ENCODE data around the gene MB.

Gene MB

GRCh38 chr22:35609761-35610160, 7.4 kb downstream of the MB start:
- no peaks in the 10 kb centered on the region for H3K9me3 ChIP-seq (ENCODE audit: low read depth, low read length)
- no peak overlapping the region for H3K4me3 ChIP-seq
- TF ChIP-seq FOXP2 (optimal IDR thresholded peaks at IDR 0.05; ENCODE audit: control extremely low read depth, extremely low read length, insufficient read depth) (no peak), EZH2 (IDR thresholded peaks at IDR 0.05) (no peak), POLR2AphosphoS5 (IDR thresholded peaks at IDR 0.05; ENCODE audit: borderline replicate concordance, low read depth, low read length) (no peak)
- no peak overlapping the region for H3K9ac ChIP-seq (ENCODE audit: insufficient read length)
- no peaks in the 10 kb centered on the region for H3K36me3 ChIP-seq (ENCODE audit: insufficient read depth, low read length)
- DNase-seq (ENCODE audit: low read depth, low spot score) = no peak
- no peak overlapping the region for H3K27ac ChIP-seq

DNA sequence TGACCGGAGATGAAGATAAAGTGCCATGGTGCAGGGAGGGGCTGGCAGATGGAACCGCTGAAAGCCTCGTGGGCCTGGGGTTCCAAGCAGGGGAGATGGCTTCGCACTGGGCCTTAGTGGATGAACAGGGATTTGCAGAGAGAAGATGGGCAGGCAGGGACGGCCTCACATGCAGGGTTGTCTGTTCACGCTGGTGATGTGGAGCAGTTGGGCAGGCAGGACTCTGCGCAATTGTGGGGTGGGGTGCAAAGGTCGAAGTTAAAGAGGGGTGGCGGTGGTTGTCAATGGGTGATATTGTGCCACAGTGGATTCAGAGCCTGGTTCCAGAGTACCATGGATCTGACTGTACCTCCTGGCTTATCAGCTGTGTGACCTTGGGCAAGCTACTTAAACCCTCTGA, 7.9 kb downstream of the MB start:
- TF ChIP-seq EZH2 (IDR thresholded peaks at IDR 0.05) (no peak), FOXP2 (optimal IDR thresholded peaks at IDR 0.05; ENCODE audit: control extremely low read depth, extremely low read length, insufficient read depth) (no peak), POLR2AphosphoS5 (IDR thresholded peaks at IDR 0.05; ENCODE audit: borderline replicate concordance, low read depth, low read length) (no peak)

DNA sequence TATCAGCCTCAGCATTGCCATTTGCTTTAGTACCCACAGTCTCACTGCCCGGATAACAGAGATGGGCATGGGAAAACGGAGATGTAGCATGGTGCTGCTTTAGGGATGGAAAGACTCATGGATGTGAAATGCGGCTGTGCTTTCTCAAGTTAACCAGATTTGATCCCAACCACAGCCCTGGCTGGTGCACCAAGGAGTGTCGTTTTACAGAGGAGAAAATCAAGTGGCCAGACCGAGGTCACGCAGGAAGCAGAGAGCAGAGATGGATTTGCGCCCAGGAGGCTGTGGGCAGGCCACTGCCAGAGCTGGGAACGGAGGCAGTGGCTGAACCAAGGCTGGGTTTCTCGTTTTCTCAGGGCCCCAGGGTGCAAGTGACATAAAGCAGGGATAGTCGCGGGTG, 9.0 kb downstream of the MB start:
- Histone ChIP-seq H3K36me3 (ENCODE audit: insufficient read depth, low read length) (no peaks in the 10 kb centered on the region), H3K4me3 (no peak overlapping the region), H3K9me3 (ENCODE audit: low read depth, low read length) (no peaks in the 10 kb centered on the region), H3K27ac (no peak overlapping the region), H3K9ac (ENCODE audit: insufficient read length) (no peak overlapping the region)
- DNase-seq (ENCODE audit: low read depth, low spot score) = no peak
- no peak for TF ChIP-seq POLR2AphosphoS5 (IDR thresholded peaks at IDR 0.05; ENCODE audit: borderline replicate concordance, low read depth, low read length)
- TF ChIP-seq FOXP2 (optimal IDR thresholded peaks at IDR 0.05; ENCODE audit: control extremely low read depth, extremely low read length, insufficient read depth) = no peak
- no peak for TF ChIP-seq EZH2 (IDR thresholded peaks at IDR 0.05)

More for the DNA sequence above, 7.9 kb downstream of the MB start:
- Histone ChIP-seq H3K9ac (ENCODE audit: insufficient read length) (no peak overlapping the region), H3K27ac (no peak overlapping the region), H3K9me3 (ENCODE audit: low read depth, low read length) (no peaks in the 10 kb centered on the region), H3K4me3 (no peak overlapping the region), H3K36me3 (ENCODE audit: insufficient read depth, low read length) (no peaks in the 10 kb centered on the region)
- DNase-seq (ENCODE audit: low read depth, low spot score) = no peak

GRCh38 chr22:35606916-35607315, 10.2 kb downstream of the MB start:
- H3K4me3 ChIP-seq = no peak overlapping the region
- H3K9me3 ChIP-seq (ENCODE audit: low read depth, low read length) = no peaks in the 10 kb centered on the region
- H3K9ac ChIP-seq (ENCODE audit: insufficient read length) = no peak overlapping the region
- no peaks in the 10 kb centered on the region for H3K36me3 ChIP-seq (ENCODE audit: insufficient read depth, low read length)
- no peak for TF ChIP-seq POLR2AphosphoS5 (IDR thresholded peaks at IDR 0.05; ENCODE audit: borderline replicate concordance, low read depth, low read length)
- TF ChIP-seq FOXP2 (optimal IDR thresholded peaks at IDR 0.05; ENCODE audit: control extremely low read depth, extremely low read length, insufficient read depth) = no peak
- TF ChIP-seq EZH2 (IDR thresholded peaks at IDR 0.05) = no peak
- H3K27ac ChIP-seq = no peak overlapping the region
- DNase-seq (ENCODE audit: low read depth, low spot score) = no peak

DNA sequence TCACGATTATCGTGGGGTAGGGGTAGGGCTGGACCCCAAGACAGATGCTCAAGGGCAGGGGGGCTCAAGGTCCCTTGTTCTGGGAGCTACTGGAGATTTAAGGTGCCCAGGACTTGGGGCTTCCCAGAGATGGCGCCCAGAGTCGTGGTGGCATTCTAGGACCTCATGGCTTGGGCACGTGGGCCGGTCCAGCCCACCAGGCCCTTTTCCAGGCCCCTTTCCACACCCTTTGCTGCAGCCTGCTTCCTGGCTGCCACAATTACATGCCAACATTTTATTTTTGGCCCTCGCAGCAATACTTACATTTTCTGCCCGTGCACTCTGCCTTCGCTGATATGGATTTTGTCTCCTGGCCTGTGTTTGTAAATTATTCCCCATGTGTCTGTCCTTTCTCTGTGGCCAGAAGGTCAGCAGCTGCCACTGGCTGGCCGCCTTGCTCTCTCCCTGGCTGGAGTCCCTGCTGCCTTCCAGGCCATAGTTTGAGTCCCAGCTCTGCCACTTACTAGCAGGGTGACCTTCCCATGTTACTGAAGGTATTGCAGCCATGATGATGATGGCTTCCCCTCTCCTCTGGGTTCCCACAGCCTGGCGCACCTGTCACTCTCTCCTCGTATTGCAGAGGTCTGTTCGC, 11.2 kb downstream of the MB start:
- DNase-seq (ENCODE audit: low read depth, low spot score) = no peak
- H3K27ac ChIP-seq = no peak overlapping the region

DNA sequence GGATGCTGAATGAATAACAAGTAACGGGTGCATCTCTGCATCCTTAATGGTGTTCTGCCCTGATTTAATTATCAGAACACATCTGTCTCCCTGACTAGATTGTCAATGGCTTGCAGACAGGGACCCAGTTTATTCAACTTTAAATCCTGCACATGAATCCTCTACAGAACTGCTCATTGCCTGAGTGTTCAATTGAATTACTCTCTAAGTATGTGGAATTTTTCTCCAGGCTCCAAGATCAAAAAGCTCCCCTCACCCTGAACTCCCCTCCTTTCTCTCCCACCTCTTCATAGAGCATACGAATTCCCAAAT, 11.8 kb downstream of the MB start:
- H3K9me3 ChIP-seq (ENCODE audit: low read depth, low read length) = no peaks in the 10 kb centered on the region
- no peak for TF ChIP-seq POLR2AphosphoS5 (IDR thresholded peaks at IDR 0.05; ENCODE audit: borderline replicate concordance, low read depth, low read length)
- no peak for TF ChIP-seq FOXP2 (optimal IDR thresholded peaks at IDR 0.05; ENCODE audit: control extremely low read depth, extremely low read length, insufficient read depth)
- no peak for TF ChIP-seq EZH2 (IDR thresholded peaks at IDR 0.05)
- no peak overlapping the region for H3K4me3 ChIP-seq
- no peak overlapping the region for H3K27ac ChIP-seq
- H3K36me3 ChIP-seq (ENCODE audit: insufficient read depth, low read length) = no peaks in the 10 kb centered on the region
- no peak overlapping the region for H3K9ac ChIP-seq (ENCODE audit: insufficient read length)
- DNase-seq (ENCODE audit: low read depth, low spot score) = no peak

More for the DNA sequence above, 11.2 kb downstream of the MB start:
- Histone ChIP-seq H3K9me3 (ENCODE audit: low read depth, low read length) (no peaks in the 10 kb centered on the region), H3K9ac (ENCODE audit: insufficient read length) (no peak overlapping the region), H3K4me3 (no peak overlapping the region), H3K36me3 (ENCODE audit: insufficient read depth, low read length) (no peaks in the 10 kb centered on the region)
- no peak for TF ChIP-seq POLR2AphosphoS5 (IDR thresholded peaks at IDR 0.05; ENCODE audit: borderline replicate concordance, low read depth, low read length)
- no peak for TF ChIP-seq EZH2 (IDR thresholded peaks at IDR 0.05)
- no peak for TF ChIP-seq FOXP2 (optimal IDR thresholded peaks at IDR 0.05; ENCODE audit: control extremely low read depth, extremely low read length, insufficient read depth)

GRCh38 chr22:35604621-35605368, 12.3 kb downstream of the MB start:
- no peaks in the 10 kb centered on the region for H3K9me3 ChIP-seq (ENCODE audit: low read depth, low read length)
- no peak for DNase-seq (ENCODE audit: low read depth, low spot score)
- TF ChIP-seq FOXP2 (optimal IDR thresholded peaks at IDR 0.05; ENCODE audit: control extremely low read depth, extremely low read length, insufficient read depth) (no peak), POLR2AphosphoS5 (IDR thresholded peaks at IDR 0.05; ENCODE audit: borderline replicate concordance, low read depth, low read length) (no peak), EZH2 (IDR thresholded peaks at IDR 0.05) (no peak)
- H3K27ac ChIP-seq = no peak overlapping the region
- no peak overlapping the region for H3K9ac ChIP-seq (ENCODE audit: insufficient read length)
- H3K4me3 ChIP-seq = no peak overlapping the region
- no peaks in the 10 kb centered on the region for H3K36me3 ChIP-seq (ENCODE audit: insufficient read depth, low read length)

GRCh38 chr22:35601743-35602615, 15.2 kb downstream of the MB start:
- TF ChIP-seq POLR2AphosphoS5 (IDR thresholded peaks at IDR 0.05; ENCODE audit: borderline replicate concordance, low read depth, low read length) (no peak), FOXP2 (optimal IDR thresholded peaks at IDR 0.05; ENCODE audit: control extremely low read depth, extremely low read length, insufficient read depth) (no peak)
- Histone ChIP-seq H3K9ac (ENCODE audit: insufficient read length) (no peak overlapping the region), H3K9me3 (ENCODE audit: low read depth, low read length) (no peaks in the 10 kb centered on the region), H3K36me3 (ENCODE audit: insufficient read depth, low read length) (no peaks in the 10 kb centered on the region), H3K27ac (no peak overlapping the region), H3K4me3 (no peak overlapping the region)
- DNase-seq (ENCODE audit: low read depth, low spot score) = no peak

Measured in SK-N-MC (cell line).